Endothelial cell of umbilical vein (primary cell): ENCODE data around the gene GFRA3. TPM values are rescaled to one million over a fixed set of nuclear protein-coding genes. Genes with fewer than 3 reads are reported as not detected.

ENCODE experiments used
- BruUV-seq: library from RNA; stranded (reverse); fragments of 400-500 nt; replicated peaks from 2 replicates; lab custom pipeline; 2021; lab: Mats Ljungman, UMichigan
- CTCF ChIA-PET: fragments of 300-600, 350-600 bp; sonication (Branson Sonifier 250); formaldehyde crosslinking; loops from one replicate; lab custom pipeline; 2021; ENCODE audit warnings: antibody characterized with exemption, inconsistent platforms; lab: Charles Lee
- POLR2A ChIA-PET: fragments of 300-600, 350-600 bp; sonication (Branson Sonifier 250); formaldehyde crosslinking; loops from one replicate; lab custom pipeline; 2021; ENCODE audit warnings: antibody characterized with exemption, inconsistent platforms; lab: Charles Lee
- DNase-seq: peaks from one replicate; pipeline ENCODE4 v3.0.0-alpha.2; 2011; ENCODE audit warnings: low read depth, low spot score
- FAIRE-seq: peaks from 2 replicates; lab custom pipeline; 2011; peaks lifted over from hg19 to GRCh38; lab: Jason Lieb, UNC
- H2AFZ ChIP-seq: 2 replicates; pipeline ENCODE4 v1.6.0; 2012; ENCODE audit warnings: low read depth, low read length, control low read depth, inconsistent platforms
- H3K27ac ChIP-seq: 2 replicates; pipeline ENCODE4 v1.5.1; 2011; ENCODE audit warnings: low read depth, mild to moderate bottlenecking, control low read depth, low read length, moderate library complexity; ENCODE audit not compliant: insufficient read depth
- H3K27me3 ChIP-seq, 2 experiments: 2 replicates each; pipeline versions ENCODE4 v1.6.0 to v1.6.1; 2011; ENCODE audit warnings: low read length in 2 of 2, mixed read lengths in 1 of 2; ENCODE audit not compliant: control insufficient read depth in 2 of 2, insufficient read depth in 2 of 2
- H3K36me3 ChIP-seq, 2 experiments: 2 replicates in 1 of 2; 3 replicates in 1 of 2; pipeline ENCODE4 v1.5.1; 2011; ENCODE audit warnings: low read length in 2 of 2, mild to moderate bottlenecking in 1 of 2, moderate library complexity in 1 of 2; ENCODE audit not compliant: control insufficient read depth in 2 of 2, insufficient read depth in 2 of 2; ENCODE audit errors: extremely low read depth in 1 of 2
- H3K4me1 ChIP-seq: 3 replicates; pipeline ENCODE4 v1.5.1; 2011; ENCODE audit warnings: mild to moderate bottlenecking, low read length; ENCODE audit not compliant: control insufficient read depth, insufficient read depth; ENCODE audit errors: extremely low read depth
- H3K4me2 ChIP-seq: 2 replicates; pipeline ENCODE4 v1.6.1; 2011; ENCODE audit warnings: low read length, control low read depth, mixed read lengths; ENCODE audit not compliant: insufficient read depth
- H3K4me3 ChIP-seq, 3 experiments: fragments of 200-600 bp in 1 of 3; sonication (generic), shearing (Covaris generic) in 1 of 3; replicated peaks in 1 of 3; 2 replicates each; pipeline ENCODE4 v1.5.1; 2011 to 2016; ENCODE audit warnings: control low read depth in 3 of 3, low read length in 3 of 3, mild to moderate bottlenecking in 2 of 3, inconsistent platforms in 1 of 3, low read depth in 1 of 3, moderate library complexity in 1 of 3; ENCODE audit not compliant: insufficient read depth in 1 of 3
- H3K79me2 ChIP-seq: 2 replicates; pipeline ENCODE4 v1.6.0; 2012; ENCODE audit warnings: low read length, inconsistent platforms; ENCODE audit not compliant: control insufficient read depth, insufficient read depth
- H3K9ac ChIP-seq: replicated peaks from 2 replicates; pipeline ENCODE3; 2011; ENCODE audit warnings: low read length, control low read depth; ENCODE audit not compliant: insufficient read depth; ENCODE audit errors: extremely low read depth
- H3K9me1 ChIP-seq: replicated peaks from 3 replicates; pipeline ENCODE4 v1.6.0; 2011; ENCODE audit warnings: mild to moderate bottlenecking, low read length; ENCODE audit not compliant: control insufficient read depth, insufficient read depth; ENCODE audit errors: extremely low read depth
- H3K9me3 ChIP-seq: replicated peaks from 2 replicates; pipeline ENCODE4 v1.5.1; 2012; ENCODE audit warnings: low read length, inconsistent platforms; ENCODE audit not compliant: control insufficient read depth, insufficient read depth
- H4K20me1 ChIP-seq: replicated peaks from 2 replicates; pipeline ENCODE3; 2011; ENCODE audit warnings: mild to moderate bottlenecking, low read length; ENCODE audit not compliant: control insufficient read depth, insufficient read depth; ENCODE audit errors: extremely low read depth
- EZH2 ChIP-seq: IDR thresholded peaks from 2 replicates; pipeline ENCODE4 v1.6.1; 2012; ENCODE audit warnings: borderline replicate concordance, low read depth, mild to moderate bottlenecking, moderate library complexity, low read length, inconsistent platforms; ENCODE audit not compliant: severe bottlenecking
- FOS ChIP-seq: IDR thresholded peaks from 2 replicates; pipeline ENCODE4 v1.6.1; 2011; ENCODE audit warnings: mild to moderate bottlenecking, low read length, moderate library complexity, borderline replicate concordance; ENCODE audit not compliant: insufficient read depth
- GATA2 ChIP-seq: IDR thresholded peaks from 2 replicates; pipeline ENCODE4 v1.7.0; 2011; ENCODE audit warnings: low read depth, mild to moderate bottlenecking, moderate library complexity, mixed read lengths, low read length; ENCODE audit not compliant: insufficient read length, insufficient read depth
- JUN ChIP-seq: IDR thresholded peaks from 2 replicates; pipeline ENCODE4 v1.6.1; 2011; ENCODE audit warnings: borderline replicate concordance, low read depth; ENCODE audit not compliant: insufficient read length, insufficient read depth
- MYC ChIP-seq: IDR thresholded peaks from one replicate; pipeline ENCODE4 v1.6.1; 2011; ENCODE audit warnings: mild to moderate bottlenecking, low read depth, low read length
- POLR2A ChIP-seq: IDR thresholded peaks from 2 replicates; pipeline ENCODE4 v1.6.1; 2012; ENCODE audit warnings: low read depth, mild to moderate bottlenecking, control low read depth, low read length
- POLR2AphosphoS5 ChIP-seq: IDR thresholded peaks from 2 replicates; pipeline ENCODE4 v1.6.1; 2012; ENCODE audit warnings: low read depth, mild to moderate bottlenecking, control low read depth, low read length, moderate library complexity; ENCODE audit not compliant: insufficient read depth
- dilution Hi-C: fragments of 300-500 bp; cut with MboI; formaldehyde crosslinking; loops from one replicate; pipeline ENCODE4 v1.15.0; 2019; ENCODE audit warnings: low sequenced_read_pairs; ENCODE audit not compliant: extremely low pct_ligation_motif_present
- intact Hi-C: fragments of 100-400 bp; cut with micrococcal nuclease; formaldehyde crosslinking; loops from one replicate; pipeline ENCODE4 v1.10.0; 2022
- polyA plus RNA-seq, 4 experiments: library from polyadenylated mRNA; depleted of rRNA in 3 of 4; stranded (reverse) in 3 of 4; unstranded in 1 of 4; fragments of >200 nt; gene quantifications; 2 replicates each; pipeline versions ENCODE4 v1.2.1 to v1.2.3, GENCODE V29; 2011 to 2012; ENCODE audit warnings: missing spikeins in 1 of 4
- total RNA-seq: library from RNA; stranded (reverse); gene quantifications from 2 replicates; pipeline ENCODE4 v1.2.3, GENCODE V29; 2021
- TF ChIP-seq, protein P1 (sequence below), 2 donors: IDR thresholded peaks; 1 replicate in 1 of 2; 2 replicates in 1 of 2; pipeline ENCODE4 v1.5.1; 2011; ENCODE audit warnings: low read length in 2 of 2, mild to moderate bottlenecking in 2 of 2, moderate library complexity in 2 of 2, control low read depth in 1 of 2, inconsistent platforms in 1 of 2, low read depth in 1 of 2; ENCODE audit not compliant: insufficient read depth in 1 of 2; ENCODE audit errors: extremely low read depth in 1 of 2
- TF ChIP-seq, protein P2 (sequence below): IDR thresholded peaks from 2 replicates; pipeline ENCODE4 v1.6.1; 2011; ENCODE audit not compliant: insufficient read depth, insufficient read length

Gene GFRA3
- total and polyA plus RNA-seq, 2 donors (not counting 3 experiments of a cell fraction or from before 2014, with no cell fraction given), result 0.10 TPM; not detected in 1

DNA sequence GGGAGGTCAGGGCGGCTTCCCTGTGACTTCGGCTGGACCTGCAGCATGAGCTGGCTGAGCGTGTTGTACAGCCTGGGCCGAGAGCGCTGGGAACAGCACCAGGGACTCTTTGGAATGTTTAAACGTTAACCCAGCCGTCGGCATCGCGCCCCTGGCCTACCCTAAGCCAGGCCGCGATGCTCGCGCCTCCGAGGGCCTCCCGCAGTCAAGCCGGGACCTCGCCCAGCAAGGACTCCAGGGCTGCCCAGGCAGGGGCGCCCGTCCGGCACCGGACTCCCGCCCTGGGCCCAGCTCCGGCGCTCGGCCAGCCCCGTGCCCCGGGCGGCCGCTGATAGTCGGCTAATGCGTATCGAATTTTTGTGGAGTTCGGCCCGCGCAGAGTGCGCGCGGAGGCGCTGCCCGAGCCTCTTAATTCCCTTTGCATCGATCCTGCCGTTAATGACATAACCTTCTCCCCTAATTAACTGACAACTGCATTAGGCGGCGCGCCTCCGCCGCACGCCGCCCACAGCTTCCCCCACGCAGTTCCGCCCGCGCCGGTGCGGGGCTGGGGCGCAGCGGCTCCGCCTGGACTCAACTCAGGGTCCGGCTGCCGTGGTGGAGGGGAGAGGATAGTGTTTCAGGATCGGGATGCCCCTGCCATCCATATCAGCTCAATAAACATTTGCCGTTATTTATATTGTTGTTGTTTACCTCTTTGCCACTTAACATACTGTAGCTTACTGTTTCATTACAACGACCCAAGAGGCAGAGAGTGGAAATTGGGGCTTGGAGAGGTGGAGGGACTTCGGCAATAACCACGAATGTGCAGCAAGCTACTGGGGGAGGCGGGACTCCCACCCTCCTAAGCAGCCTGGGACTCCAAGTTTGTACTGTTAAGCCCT, 32.5 kb downstream of the GFRA3 start:
- BruUV-seq, result no TSS peak
- H3K9me3 ChIP-seq, result no peaks in the 10 kb centered on the region
- peak overlapping the region; percentile 28 for H3K9ac ChIP-seq
- FAIRE-seq, result peak; percentile 69
- H2AFZ ChIP-seq, result peak overlapping the region; percentile 97
- TF ChIP-seq, protein P1, sequence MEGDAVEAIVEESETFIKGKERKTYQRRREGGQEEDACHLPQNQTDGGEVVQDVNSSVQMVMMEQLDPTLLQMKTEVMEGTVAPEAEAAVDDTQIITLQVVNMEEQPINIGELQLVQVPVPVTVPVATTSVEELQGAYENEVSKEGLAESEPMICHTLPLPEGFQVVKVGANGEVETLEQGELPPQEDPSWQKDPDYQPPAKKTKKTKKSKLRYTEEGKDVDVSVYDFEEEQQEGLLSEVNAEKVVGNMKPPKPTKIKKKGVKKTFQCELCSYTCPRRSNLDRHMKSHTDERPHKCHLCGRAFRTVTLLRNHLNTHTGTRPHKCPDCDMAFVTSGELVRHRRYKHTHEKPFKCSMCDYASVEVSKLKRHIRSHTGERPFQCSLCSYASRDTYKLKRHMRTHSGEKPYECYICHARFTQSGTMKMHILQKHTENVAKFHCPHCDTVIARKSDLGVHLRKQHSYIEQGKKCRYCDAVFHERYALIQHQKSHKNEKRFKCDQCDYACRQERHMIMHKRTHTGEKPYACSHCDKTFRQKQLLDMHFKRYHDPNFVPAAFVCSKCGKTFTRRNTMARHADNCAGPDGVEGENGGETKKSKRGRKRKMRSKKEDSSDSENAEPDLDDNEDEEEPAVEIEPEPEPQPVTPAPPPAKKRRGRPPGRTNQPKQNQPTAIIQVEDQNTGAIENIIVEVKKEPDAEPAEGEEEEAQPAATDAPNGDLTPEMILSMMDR (IDR thresholded peaks at IDR 0.05; ENCODE audit: extremely low read depth in 1 of 2, insufficient read depth in 1 of 2, low read depth in 1 of 2, low read length in 2 of 2), result no peak
- TF ChIP-seq POLR2AphosphoS5 (no peak), EZH2 (no peak), GATA2 (no peak), JUN (no peak), FOS (no peak), POLR2A (no peak), MYC (no peak)
- TF ChIP-seq, protein P2, sequence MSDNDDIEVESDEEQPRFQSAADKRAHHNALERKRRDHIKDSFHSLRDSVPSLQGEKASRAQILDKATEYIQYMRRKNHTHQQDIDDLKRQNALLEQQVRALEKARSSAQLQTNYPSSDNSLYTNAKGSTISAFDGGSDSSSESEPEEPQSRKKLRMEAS, result no peak
- no peak overlapping the region for H3K27ac ChIP-seq
- peaks cover 2% of the 10 kb centered on the region for H3K4me1 ChIP-seq
- peak overlapping the region; percentile 36 to 75 (median 51) for H3K4me3 ChIP-seq
- dilution Hi-C loops (no loop called here), intact Hi-C loops (no loop called here)
- no peaks in the 10 kb centered on the region for H3K9me1 ChIP-seq
- no peaks in the 10 kb centered on the region for H3K36me3 ChIP-seq
- H4K20me1 ChIP-seq, result no peaks in the 10 kb centered on the region
- peaks cover 5 to 15% of the 10 kb centered on the region in 2 experiments for H3K27me3 ChIP-seq
- CTCF ChIA-PET, result interaction anchor here (0.5 to 2.7 kb wide), 10 partner anchors 10 to 111 kb away, joined by 3 to 9 read pairs (median 4); partner anchors contain the start of gene KDM3B
- DNase-seq, result peak; percentile 42
- peak overlapping the region; percentile 85 for H3K4me2 ChIP-seq
- no peaks in the 10 kb centered on the region for H3K79me2 ChIP-seq
- POLR2A ChIA-PET, result no interaction called here
